Measurements from ENCODE around the gene PAM.
"Not testable (repeated sequence)": the region's sequence is repeated elsewhere in the genome, so short reads cannot be mapped to it uniquely, and the experiment has no call there.

PAM gene

GRCh38 chr5:102753889-102754766 lies 977 bp upstream of the PAM start:
- no peak for DNase-seq

- peak; percentile 83 for DNase-seq
Observed at GRCh38 chr5:102755686-102756371, 724 bp downstream of the PAM start.

- peak; percentile 70 for DNase-seq
Observed at GRCh38 chr5:102758576-102758975, 3.5 kb downstream of the PAM start.

GRCh38 chr5:102759289-102759688 lies 4.2 kb downstream of the PAM start:
- DNase-seq: no peak

- no peak for DNase-seq
Observed at GRCh38 chr5:102759700-102760099, 4.6 kb downstream of the PAM start.

- DNase-seq: peak; percentile 20
Observed at GRCh38 chr5:102760815-102761214, 5.7 kb downstream of the PAM start.

GRCh38 chr5:102762095-102762534 lies 7.0 kb downstream of the PAM start:
- DNase-seq: peak; percentile 50

- no peak for DNase-seq
Observed at GRCh38 chr5:102762562-102763227, 7.6 kb downstream of the PAM start.

- DNase-seq: no peak
Observed at GRCh38 chr5:102763734-102764133, 8.6 kb downstream of the PAM start.

- no peak for DNase-seq
Observed at GRCh38 chr5:102764381-102765004, 9.4 kb downstream of the PAM start.

- DNase-seq: no peak
Observed at GRCh38 chr5:102765350-102765749, 10.2 kb downstream of the PAM start.

GRCh38 chr5:102766295-102767090 lies 11.4 kb downstream of the PAM start:
- no peak for DNase-seq

GRCh38 chr5:102767862-102768261 lies 12.8 kb downstream of the PAM start:
- DNase-seq: no peak

- DNase-seq: no peak
Observed at GRCh38 chr5:102770803-102771202, 15.7 kb downstream of the PAM start.

- no peak for DNase-seq
Observed at GRCh38 chr5:102771435-102771834, 16.3 kb downstream of the PAM start.

GRCh38 chr5:102772273-102772672 lies 17.2 kb downstream of the PAM start:
- DNase-seq: no peak

GRCh38 chr5:102773133-102773532 lies 18.0 kb downstream of the PAM start:
- DNase-seq: no peak

GRCh38 chr5:102775756-102776155 lies 20.7 kb downstream of the PAM start:
- not testable (repeated sequence) for DNase-seq

GRCh38 chr5:102777099-102777498 lies 22.0 kb downstream of the PAM start:
- DNase-seq: no peak

GRCh38 chr5:102778478-102778877 lies 23.4 kb downstream of the PAM start:
- peak; percentile 84 for DNase-seq

- no peak for DNase-seq
Observed at GRCh38 chr5:102781359-102781758, 26.3 kb downstream of the PAM start.

- DNase-seq: no peak
Observed at GRCh38 chr5:102781786-102782185, 26.7 kb downstream of the PAM start.

Data from fibroblast of skin of right quadriceps (primary cell).